K562 (cell line): ENCODE results near the gene CCDC71L. TPM values are rescaled to one million over a fixed set of nuclear protein-coding genes. Genes with fewer than 3 reads are reported as not detected.

Experiments used
- ATAC-seq: fragments of 200-7000 bp; cut with Tn5 transposase; 3 replicates; pipeline ENCODE4 v1.9.1; 2020; ENCODE audit warnings: moderate library complexity
- BruUV-seq: library from RNA; stranded (reverse); fragments of 400-500 nt; replicated peaks from 2 replicates; lab custom pipeline; 2021; lab: Mats Ljungman, UMichigan
- CTCF ChIA-PET: fragments of 300-600 bp; formaldehyde crosslinking; extraction: SDS; loops from one replicate; lab custom pipeline; 2021; ENCODE audit warnings: low intra/inter-chr PET ratio; lab: Yijun Ruan, JAX
- POLR2A ChIA-PET: fragments of 300-600, 350-650 bp; sonication (Branson Sonifier 250); formaldehyde crosslinking; extraction: SDS; loops from one replicate; lab custom pipeline; 2021; ENCODE audit warnings: antibody characterized with exemption, inconsistent platforms; lab: Yijun Ruan, JAX
- DNase-seq, 4 experiments: peaks; one replicate each; pipeline versions ENCODE4 v3.0.0 to v3.0.0-alpha.2; 2011 to 2018; ENCODE audit warnings: low spot score in 3 of 4, mixed read lengths in 3 of 4; ENCODE audit errors: extremely low read depth in 1 of 4
- FAIRE-seq: peaks from 2 replicates; lab custom pipeline; 2011; peaks lifted over from hg19 to GRCh38; lab: Jason Lieb, UNC
- H2AFZ ChIP-seq: 2 replicates; pipeline ENCODE4 v1.6.0; 2011; ENCODE audit warnings: low read depth, low read length, control low read depth, inconsistent platforms
- H3K27ac ChIP-seq: fragments of 200-600 bp; 3 replicates; pipeline ENCODE4 v1.8.0; 2011; ENCODE audit warnings: low read depth, mild to moderate bottlenecking, control low read depth, inconsistent platforms, low read length, moderate library complexity, mixed read lengths; ENCODE audit errors: extremely low read depth
- H3K27me3 ChIP-seq, 2 experiments: fragments of 300-600 bp in 1 of 2; 2 replicates in 1 of 2; 3 replicates in 1 of 2; pipeline versions ENCODE4 v1.6.0 to v1.8.0; 2011; ENCODE audit warnings: inconsistent platforms in 2 of 2, low read length in 2 of 2, mild to moderate bottlenecking in 1 of 2, mixed read lengths in 1 of 2, moderate library complexity in 1 of 2; ENCODE audit not compliant: control insufficient read depth in 2 of 2, insufficient read depth in 2 of 2
- H3K36me3 ChIP-seq: fragments of 300-600 bp; 3 replicates; pipeline ENCODE4 v1.8.0; 2011; ENCODE audit warnings: mild to moderate bottlenecking, low read length, inconsistent platforms; ENCODE audit not compliant: control insufficient read depth, insufficient read depth
- H3K4me1 ChIP-seq, 2 experiments: fragments of 200-600 bp in 1 of 2; replicated peaks in 1 of 2; 2 replicates in 1 of 2; 3 replicates in 1 of 2; pipeline versions ENCODE4 v1.5.1 to v1.8.0; 2011; ENCODE audit warnings: inconsistent platforms in 2 of 2, low read length in 2 of 2, mild to moderate bottlenecking in 1 of 2, mixed read lengths in 1 of 2, moderate library complexity in 1 of 2; ENCODE audit not compliant: control insufficient read depth in 2 of 2, insufficient read depth in 2 of 2
- H3K4me2 ChIP-seq: 2 replicates; pipeline ENCODE4 v1.6.1; 2011; ENCODE audit warnings: low read length, control low read depth, inconsistent platforms, mixed read lengths; ENCODE audit not compliant: insufficient read depth
- H3K4me3 ChIP-seq: fragments of 200-600 bp; sonication (generic), shearing (Covaris generic); 2 replicates; pipeline ENCODE4 v1.5.1; 2016; ENCODE audit warnings: control low read depth, inconsistent platforms
- H3K79me2 ChIP-seq: fragments of 200-600 bp; 3 replicates; pipeline ENCODE4 v1.8.0; 2011; ENCODE audit warnings: low read length, inconsistent platforms; ENCODE audit not compliant: control insufficient read depth, insufficient read depth
- H3K9ac ChIP-seq, 2 experiments: 2 replicates each; pipeline versions ENCODE4 v1.6.0 to v1.6.1; 2011; ENCODE audit warnings: low read depth in 2 of 2, low read length in 2 of 2, control low read depth in 1 of 2, inconsistent platforms in 1 of 2, mild to moderate bottlenecking in 1 of 2, mixed read lengths in 1 of 2; ENCODE audit not compliant: insufficient read depth in 1 of 2
- H3K9me1 ChIP-seq: one replicate; pipeline ENCODE4 v1.6.0; 2011; ENCODE audit warnings: inconsistent platforms, mild to moderate bottlenecking, low read length, moderate library complexity; ENCODE audit not compliant: control insufficient read depth, insufficient read depth
- H3K9me3 ChIP-seq: replicated peaks from 2 replicates; pipeline ENCODE4 v1.5.1; 2011; ENCODE audit warnings: low read depth, low read length, inconsistent platforms; ENCODE audit not compliant: control insufficient read depth, insufficient read depth
- H4K20me1 ChIP-seq: replicated peaks from 2 replicates; pipeline ENCODE4 v1.6.1; 2011; ENCODE audit warnings: low read length, inconsistent platforms, mixed read lengths; ENCODE audit not compliant: control insufficient read depth, insufficient read depth
- ARID1B ChIP-seq: fragments of 450-650 bp; IDR thresholded peaks from 2 replicates; pipeline ENCODE4 v1.6.1; 2016; ENCODE audit warnings: antibody characterized with exemption, mild to moderate bottlenecking, inconsistent platforms
- BDP1 ChIP-seq: IDR thresholded peaks from 3 replicates; pipeline ENCODE4 v1.6.1; 2011; ENCODE audit not compliant: insufficient read length, insufficient read depth
- CHCHD3 ChIP-seq: fragments of 250-450 bp; sonication (Bioruptor Pico); IDR thresholded peaks from 2 replicates; pipeline ENCODE4 v2.1.2; 2022; ENCODE audit warnings: mild to moderate bottlenecking
- GABPB1 ChIP-seq: sonication (generic); formaldehyde crosslinking; IDR thresholded peaks from 2 replicates; pipeline ENCODE4 v1.8.0; 2022; ENCODE audit warnings: mild to moderate bottlenecking, missing genetic modification reagents
- MEF2A ChIP-seq: IDR thresholded peaks from 2 replicates; pipeline ENCODE4 v1.6.1; 2011; ENCODE audit warnings: low read depth, mild to moderate bottlenecking, low read length, moderate library complexity; ENCODE audit not compliant: control insufficient read depth
- MEIS2 ChIP-seq: fragments of 450-650 bp; IDR thresholded peaks from 2 replicates; pipeline ENCODE4 v1.6.1; 2014; ENCODE audit warnings: mild to moderate bottlenecking; ENCODE audit not compliant: partially characterized antibody
- NFIC ChIP-seq: fragments of 450-650 bp; IDR thresholded peaks from 2 replicates; pipeline ENCODE4 v1.6.1; 2017; ENCODE audit warnings: mild to moderate bottlenecking, inconsistent platforms
- PHF21A ChIP-seq: fragments of 450-650 bp; IDR thresholded peaks from 2 replicates; pipeline ENCODE4 v1.6.1; 2017; ENCODE audit warnings: low read depth, borderline replicate concordance
- TFAP4 ChIP-seq: sonication (generic); formaldehyde crosslinking; IDR thresholded peaks from 2 replicates; pipeline ENCODE4 v1.8.0; 2022; ENCODE audit warnings: missing genetic modification reagents, mild to moderate bottlenecking, moderate library complexity, borderline replicate concordance
- TRIM24 ChIP-seq, 2 experiments: fragments of 450-650 bp; IDR thresholded peaks; 2 replicates each; pipeline ENCODE4 v1.6.1; 2016
- ZKSCAN8 ChIP-seq: fragments of 200-800 bp; sonication (Bioruptor generic); IDR thresholded peaks from 2 replicates; pipeline ENCODE4 v1.6.1; 2016; ENCODE audit warnings: missing genetic modification characterization, missing compliant biosample characterization
- ZNF551 ChIP-seq: fragments of 250-450 bp; sonication (Bioruptor Pico); IDR thresholded peaks from 2 replicates; pipeline ENCODE4 v1.5.0; 2021; ENCODE audit warnings: mild to moderate bottlenecking, moderate library complexity
- WGBS: fragments of 100-300 bp; shearing (Covaris generic); methylation state at CpG from one replicate; pipeline ENCODE4 v1.1.6; 2016; ENCODE audit warnings: low coverage, mixed read lengths; ENCODE audit not compliant: insufficient coverage; ENCODE audit errors: missing lambda C conversion rate; 5-methylcytosine and 5-hydroxymethylcytosine counted together
- in situ Hi-C: fragments of 300-500 bp; cut with MboI; formaldehyde crosslinking; loops from 4 replicates; pipeline ENCODE4 v1.15.0; 2018; ENCODE audit warnings: inconsistent platforms, mixed read lengths
- intact Hi-C: fragments of 100-400 bp; cut with micrococcal nuclease; formaldehyde crosslinking; loops from 2 replicates; pipeline ENCODE4 v1.14.2; 2022
- polyA plus RNA-seq, 8 experiments: library from polyadenylated mRNA; depleted of rRNA in 4 of 8; stranded (reverse) in 5 of 8; unstranded in 3 of 8; fragments of >200 nt; fragmentation: Nextera tagmentation in 2 of 8; fragmentation: Illumina TruSeq in 1 of 8; extraction: Ambion mirVana in 2 of 8; extraction: Trizol in 1 of 8; gene quantifications; 2 replicates each; pipeline versions ENCODE4 v1.2.1 to v1.2.3, GENCODE V29; 2011 to 2014; ENCODE audit warnings: inconsistent platforms in 1 of 8, missing spikeins in 1 of 8
- total RNA-seq, 7 experiments: library from RNA; depleted of rRNA in 6 of 7; stranded (reverse); fragments of >200 nt in 6 of 7; fragmentation: Illumina TruSeq in 2 of 7; extraction: Trizol in 2 of 7; gene quantifications; 2 replicates each; pipeline versions ENCODE4 v1.2.1 to v1.2.3, GENCODE V29; 2011 to 2021; ENCODE audit warnings: low replicate concordance in 1 of 7
- TF ChIP-seq, protein P1 (sequence below): IDR thresholded peaks from 3 replicates; pipeline ENCODE4 v1.6.1; 2011; ENCODE audit warnings: borderline replicate concordance, mild to moderate bottlenecking; ENCODE audit not compliant: insufficient read length, insufficient read depth
- TF ChIP-seq, protein P2 (sequence below), 2 experiments: IDR thresholded peaks in 1 of 2; conservative IDR thresholded peaks in 1 of 2; 2 replicates each; pipeline ENCODE4 v1.6.1; 2016; ENCODE audit warnings: low read depth in 2 of 2, mild to moderate bottlenecking in 1 of 2, missing compliant biosample characterization in 1 of 2, missing genetic modification characterization in 1 of 2, moderate library complexity in 1 of 2

The CCDC71L gene
- total and polyA plus RNA-seq, 9 of the 15 experiments (the other 6 are each of a cell fraction or from before 2014, with no cell fraction given), result 5.7 to 108 (median 25.4) TPM

DNA sequence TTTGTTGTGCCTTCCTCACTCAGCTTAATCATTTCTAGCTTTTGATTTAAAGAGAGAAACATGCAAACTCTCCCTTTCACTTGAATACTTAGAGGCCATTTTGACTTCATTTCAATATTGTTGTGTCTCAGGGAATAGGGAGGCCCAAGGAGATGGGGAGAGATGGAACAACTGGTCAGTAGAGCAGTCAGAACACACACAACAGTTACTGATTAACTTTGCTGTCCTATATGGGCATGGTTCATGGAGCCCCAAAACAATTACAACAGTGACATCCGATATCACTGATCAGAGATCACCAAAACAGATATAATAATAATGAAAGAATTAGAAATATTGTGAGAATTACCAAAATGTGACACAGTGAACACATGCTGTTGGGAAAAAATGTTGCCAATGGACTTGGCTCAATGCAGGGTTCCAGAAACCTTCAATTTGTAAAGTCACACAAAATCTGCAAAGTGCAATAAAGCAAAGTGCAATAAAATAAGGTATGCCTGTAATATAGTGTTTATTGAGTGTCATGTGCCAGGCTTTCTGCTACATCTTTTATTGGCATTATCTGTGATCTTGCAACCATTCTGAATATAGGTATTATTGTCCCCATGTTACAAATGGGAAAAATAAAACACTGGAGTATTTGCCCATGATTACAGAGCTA, 38.2 kb downstream of the CCDC71L start (continued):
- no peak for TF ChIP-seq TFAP4 (CRISPR knock-in tag)
- TF ChIP-seq, protein P1, sequence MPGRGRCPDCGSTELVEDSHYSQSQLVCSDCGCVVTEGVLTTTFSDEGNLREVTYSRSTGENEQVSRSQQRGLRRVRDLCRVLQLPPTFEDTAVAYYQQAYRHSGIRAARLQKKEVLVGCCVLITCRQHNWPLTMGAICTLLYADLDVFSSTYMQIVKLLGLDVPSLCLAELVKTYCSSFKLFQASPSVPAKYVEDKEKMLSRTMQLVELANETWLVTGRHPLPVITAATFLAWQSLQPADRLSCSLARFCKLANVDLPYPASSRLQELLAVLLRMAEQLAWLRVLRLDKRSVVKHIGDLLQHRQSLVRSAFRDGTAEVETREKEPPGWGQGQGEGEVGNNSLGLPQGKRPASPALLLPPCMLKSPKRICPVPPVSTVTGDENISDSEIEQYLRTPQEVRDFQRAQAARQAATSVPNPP, result no peak
- no peak for TF ChIP-seq ZKSCAN8
- TF ChIP-seq CHCHD3, result no peak

DNA sequence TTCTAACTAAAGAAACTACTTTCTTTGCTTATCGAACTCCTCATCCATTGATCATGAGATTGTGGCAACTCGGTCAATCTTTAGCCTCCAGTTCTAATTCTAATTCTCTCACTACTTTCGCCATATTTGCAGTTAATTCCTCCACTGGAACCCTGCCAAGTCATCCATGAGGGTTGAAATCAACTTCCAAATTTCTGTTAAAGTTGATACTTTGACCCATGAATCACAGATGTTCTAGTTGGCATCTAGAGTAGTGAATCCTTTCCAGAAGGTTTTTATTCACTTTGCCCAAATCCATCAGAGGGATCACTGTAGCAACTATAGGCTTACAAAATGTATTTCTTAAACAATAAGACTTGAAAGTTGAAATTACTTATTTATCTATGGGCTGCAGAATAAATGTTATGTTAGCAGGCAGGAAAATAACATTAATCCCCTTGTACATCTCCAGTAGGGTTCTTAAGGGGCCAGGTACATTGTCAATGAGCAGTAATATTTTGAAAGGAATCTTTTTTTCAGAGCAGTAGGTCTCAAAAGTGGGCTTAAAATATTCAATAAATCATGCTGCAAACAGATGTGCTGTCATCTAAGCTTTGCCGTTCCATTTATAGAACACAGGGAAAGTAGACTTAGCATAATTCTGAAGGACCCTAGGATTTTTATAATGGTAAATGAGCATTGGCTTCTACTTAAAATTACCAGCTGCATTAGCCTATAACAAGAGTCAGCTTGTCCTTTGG, 39.4 kb downstream of the CCDC71L start:
- BruUV-seq, result no TSS peak
- Histone ChIP-seq H3K27me3 (no peaks in the 10 kb centered on the region), H3K4me1 (peaks cover 0 to 39% of the 10 kb centered on the region in 2 experiments), H3K36me3 (no peaks in the 10 kb centered on the region), H2AFZ (no peak overlapping the region), H3K27ac (no peak overlapping the region), H3K4me3 (no peak overlapping the region), H3K9me3 (peaks cover 4% of the 10 kb centered on the region), H3K9me1 (no peaks in the 10 kb centered on the region), H3K79me2 (no peaks in the 10 kb centered on the region), H3K9ac (no peak overlapping the region), H3K4me2 (no peak overlapping the region), H4K20me1 (no peaks in the 10 kb centered on the region)
- intact Hi-C loops, result no loop called here
- WGBS, result 69% methylated on average over 4 of the region's 4 CpGs
- in situ Hi-C loops, result no loop called here
- FAIRE-seq, result no peak
- ChIA-PET POLR2A (interaction anchor here (0.8 to 1.0 kb wide), 2 partner anchors 10 to 12 kb away, joined by 3 read pairs; no protein-coding TSS in a partner anchor), CTCF (no interaction called here)
- no peak for ATAC-seq
- no peak for DNase-seq
- TF ChIP-seq, protein P2, sequence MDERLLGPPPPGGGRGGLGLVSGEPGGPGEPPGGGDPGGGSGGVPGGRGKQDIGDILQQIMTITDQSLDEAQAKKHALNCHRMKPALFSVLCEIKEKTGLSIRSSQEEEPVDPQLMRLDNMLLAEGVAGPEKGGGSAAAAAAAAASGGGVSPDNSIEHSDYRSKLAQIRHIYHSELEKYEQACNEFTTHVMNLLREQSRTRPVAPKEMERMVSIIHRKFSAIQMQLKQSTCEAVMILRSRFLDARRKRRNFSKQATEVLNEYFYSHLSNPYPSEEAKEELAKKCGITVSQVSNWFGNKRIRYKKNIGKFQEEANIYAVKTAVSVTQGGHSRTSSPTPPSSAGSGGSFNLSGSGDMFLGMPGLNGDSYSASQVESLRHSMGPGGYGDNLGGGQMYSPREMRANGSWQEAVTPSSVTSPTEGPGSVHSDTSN (CRISPR knock-in tag; IDR thresholded peaks at IDR 0.05; ENCODE audit: low read depth), result no peak
- TF ChIP-seq, protein P2 (tag; conservative IDR thresholded peaks at IDR 0.05; ENCODE audit: low read depth), result 0 out of 2 replicates have a peak, but pooled peaks have one; percentile 18
- TF ChIP-seq NFIC (peak; percentile 86), BDP1 (no peak), GABPB1 (CRISPR knock-in tag) (no peak), MEIS2 (peak; percentile 80), MEF2A (peak; percentile 36; the same call in 1 of the 2 replicates), PHF21A (no peak), TRIM24 (IDR thresholded peaks at IDR 0.05) (peak in 1 of 2 experiments; percentile 62; a peak in 1 of 4 replicates), ARID1B (no peak), ZNF551 (CRISPR knock-in tag) (no peak)
